CD4-positive, alpha-beta T cell treated with Interleukin-2 at 100 ng/mL for 4 hours (primary cell): ENCODE results near the gene PLA2G4F.

Experiments
- DNase-seq: peaks from one replicate; pipeline ENCODE4 v3.0.0-alpha.2; 2020; ENCODE audit warnings: low spot score

PLA2G4F gene

DNA sequence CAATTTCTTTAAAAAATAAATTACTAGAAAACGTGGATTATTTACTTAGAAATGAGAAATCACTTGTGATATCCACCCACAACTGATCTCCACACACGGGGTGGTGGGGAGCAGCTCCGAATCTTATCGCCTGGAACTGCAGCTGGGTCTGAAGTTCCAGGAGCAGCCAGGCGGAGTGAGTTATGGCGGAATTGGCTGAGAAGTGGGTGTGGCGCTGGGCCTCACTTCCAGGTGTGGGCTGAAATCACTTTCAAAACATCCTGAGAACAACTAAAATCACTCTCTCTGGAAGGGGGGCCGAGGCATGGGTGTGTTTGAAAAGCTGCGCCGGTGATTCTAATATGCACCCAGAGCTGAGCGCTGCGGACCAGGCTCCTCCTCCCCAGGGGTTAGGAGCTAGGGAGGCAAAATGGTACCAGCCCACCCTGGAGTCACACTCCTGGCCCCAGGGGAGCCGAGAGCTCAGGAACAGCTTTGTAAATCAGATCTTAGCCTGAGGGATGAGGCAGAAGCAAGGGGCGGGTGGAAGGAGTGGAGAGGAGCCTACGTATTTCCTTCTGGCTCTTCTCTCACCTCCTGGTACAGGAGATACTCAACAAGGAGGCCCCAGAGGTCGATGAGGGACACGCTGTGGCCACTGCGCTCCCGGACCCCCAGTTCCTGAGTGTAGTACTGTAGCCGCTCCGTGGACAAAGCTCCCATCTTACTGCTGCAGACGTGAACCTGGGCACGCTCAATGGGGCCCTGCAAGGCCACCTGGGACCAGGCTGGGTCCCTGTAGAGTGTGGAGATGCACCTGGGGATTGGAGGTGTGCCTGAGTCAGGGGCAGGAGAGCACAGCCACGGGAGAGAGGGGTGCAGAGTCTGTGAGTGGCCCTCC lies 9.6 kb downstream of the PLA2G4F start:
- no peak for DNase-seq

- DNase-seq = no peak
Observed at GRCh38 chr15:42145546-42146455, 10.6 kb downstream of the PLA2G4F start.

GRCh38 chr15:42144841-42145375 lies 11.5 kb downstream of the PLA2G4F start:
- no peak for DNase-seq

- DNase-seq = no peak
Observed at GRCh38 chr15:42143866-42144625, 12.4 kb downstream of the PLA2G4F start.

DNA sequence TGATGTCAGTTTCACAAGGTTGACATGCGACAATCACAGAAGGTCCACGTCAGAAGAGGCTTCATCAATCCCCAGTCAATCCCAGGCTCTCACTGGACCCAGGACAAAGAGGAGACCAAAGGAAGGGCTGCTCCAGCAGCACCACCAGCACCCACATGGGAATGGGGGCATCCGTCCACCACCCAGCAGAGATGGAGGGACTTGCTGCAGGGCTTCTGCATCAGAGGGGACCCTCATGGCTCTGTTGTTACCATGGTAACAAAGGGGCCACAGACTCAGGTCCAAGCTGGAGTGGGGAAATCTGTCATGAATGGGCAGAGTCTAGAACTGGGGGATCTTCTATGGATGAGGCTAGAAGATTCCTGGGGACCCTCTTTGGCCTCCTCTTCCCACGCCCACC lies 13.1 kb downstream of the PLA2G4F start:
- no peak for DNase-seq

DNA sequence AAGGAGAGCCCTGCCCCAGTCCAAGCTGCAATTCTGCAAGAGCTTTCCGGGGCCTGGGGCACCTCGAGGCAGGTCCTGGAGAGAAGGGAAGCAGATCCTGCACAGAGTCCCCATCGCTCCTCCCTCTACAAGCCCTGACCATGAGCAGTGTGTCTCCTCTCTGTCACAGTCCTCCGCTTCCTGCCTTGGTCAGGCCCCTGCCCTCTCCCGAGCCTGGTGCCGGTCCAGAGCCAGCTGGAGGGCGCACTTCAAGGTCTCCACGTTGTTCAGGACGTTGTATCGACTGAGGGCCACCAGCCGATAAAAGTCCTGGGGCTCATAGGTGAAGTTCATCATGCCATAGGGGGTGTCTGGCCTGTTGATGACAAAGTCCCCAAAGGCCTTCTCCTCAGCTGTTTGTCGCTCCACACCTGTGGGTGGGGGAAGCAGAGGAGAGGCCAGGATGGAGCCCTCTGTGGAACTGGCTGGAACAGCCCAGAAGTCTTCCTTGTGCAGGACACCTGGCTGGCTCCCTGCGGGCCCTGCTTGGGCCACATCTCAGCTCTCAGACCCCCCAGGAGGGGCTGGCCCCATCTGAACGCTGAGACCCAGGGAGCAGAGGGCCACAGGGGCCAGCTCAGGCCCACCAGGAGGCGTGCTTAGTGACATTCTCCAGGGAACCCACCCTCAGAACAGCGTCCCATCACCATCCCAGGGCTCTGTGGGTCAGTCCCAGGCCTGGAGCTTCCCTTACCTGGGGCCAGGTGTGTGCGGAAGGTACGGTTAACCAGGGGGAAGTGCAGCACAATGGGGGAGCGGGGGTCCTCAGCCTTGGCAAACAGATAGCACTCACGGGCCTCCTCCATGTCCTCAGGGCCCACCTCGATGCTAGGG lies 14.4 kb downstream of the PLA2G4F start:
- DNase-seq = no peak

DNA sequence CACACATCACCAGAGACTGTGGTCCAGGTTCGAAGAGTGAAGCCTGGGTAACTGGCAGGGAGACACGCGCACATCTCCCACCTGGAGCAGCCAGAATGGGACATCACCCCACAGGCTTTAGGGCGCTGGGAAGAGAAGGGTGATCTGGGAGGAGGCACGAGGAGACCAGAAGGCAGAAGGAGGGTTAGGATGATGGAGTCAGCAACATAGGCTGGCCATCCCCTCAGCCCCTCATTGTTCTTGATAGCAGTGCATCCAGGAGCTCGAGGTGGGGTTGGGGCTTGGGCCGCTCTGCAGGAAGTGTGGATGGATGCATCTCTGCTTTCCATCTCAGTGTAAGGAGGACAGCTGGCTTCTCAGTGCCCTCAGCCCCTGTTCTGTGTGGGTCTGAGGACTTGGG lies 15.2 kb downstream of the PLA2G4F start:
- no peak for DNase-seq

DNA sequence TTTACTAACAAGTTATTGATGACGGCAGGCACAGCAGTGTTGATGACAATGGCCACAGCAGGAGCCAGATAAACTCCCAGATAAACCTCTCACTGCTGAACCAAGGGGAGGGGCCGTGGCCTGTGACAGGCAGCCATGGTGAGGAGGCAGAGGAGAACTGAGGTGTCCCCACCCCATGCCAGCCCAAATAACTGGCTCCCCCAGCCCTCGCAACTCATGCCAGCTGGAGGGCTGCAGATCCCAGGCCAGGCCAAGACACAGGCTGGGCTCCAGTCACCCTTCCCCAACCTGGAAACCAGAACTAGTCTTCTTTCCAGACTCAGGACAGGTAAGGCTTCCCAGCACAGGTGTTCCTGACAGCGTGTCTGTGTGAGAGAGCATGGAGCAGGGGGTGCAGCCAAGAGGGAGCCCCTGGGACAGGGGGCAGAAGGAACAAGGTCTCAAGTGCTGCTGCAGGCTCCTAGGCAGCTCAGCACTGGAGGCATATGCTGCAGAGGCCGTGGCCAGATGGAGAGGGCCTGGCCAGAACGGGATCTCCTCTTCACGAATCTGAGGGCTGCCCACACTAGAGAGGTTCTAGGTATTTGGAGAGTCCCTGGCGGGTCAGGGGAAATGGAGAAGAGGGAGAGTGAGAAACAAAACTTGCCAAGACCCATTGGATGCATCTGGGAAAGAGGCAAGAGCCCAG lies 15.9 kb downstream of the PLA2G4F start:
- DNase-seq = no peak

DNA sequence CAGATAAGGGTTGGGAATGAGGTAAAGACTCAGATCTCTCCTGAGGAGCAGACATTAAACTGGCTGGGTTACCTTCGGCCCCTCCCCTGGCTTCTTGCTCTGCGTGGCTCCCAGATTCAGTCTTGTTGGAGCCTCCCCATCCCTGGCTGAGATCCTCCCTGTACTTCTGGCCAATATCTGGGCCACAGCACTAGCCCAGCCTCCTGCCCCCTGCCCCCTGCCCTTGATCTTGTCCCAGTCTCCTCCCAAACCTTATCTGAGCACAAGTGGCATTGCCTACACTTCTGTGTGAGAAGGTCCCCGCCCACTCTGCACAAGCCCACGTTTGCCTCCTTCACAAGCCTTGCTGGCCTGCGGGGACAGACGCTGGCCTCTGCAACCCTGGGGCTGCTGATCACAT lies 16.8 kb downstream of the PLA2G4F start:
- no peak for DNase-seq

DNA sequence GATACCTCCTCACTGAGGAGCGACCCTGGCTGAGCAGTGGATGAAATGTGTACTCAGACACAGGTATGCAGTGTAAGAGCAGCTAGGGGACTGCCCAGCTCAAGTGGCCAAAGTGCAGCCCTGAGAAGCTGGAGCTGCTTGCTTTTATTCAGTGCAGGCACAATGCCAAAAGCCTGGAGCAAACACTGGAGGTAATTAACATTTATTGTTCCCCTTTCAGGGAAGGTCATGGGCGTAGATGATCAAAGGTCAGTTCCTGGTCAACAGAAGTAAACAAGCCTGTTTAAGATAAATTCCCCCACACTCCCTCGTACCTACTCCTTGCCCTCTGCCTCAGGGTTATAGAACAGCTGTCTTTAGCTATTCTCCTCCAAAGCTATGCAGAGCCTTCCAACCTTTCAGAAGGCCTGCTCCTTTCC lies 17.5 kb downstream of the PLA2G4F start:
- no peak for DNase-seq

DNA sequence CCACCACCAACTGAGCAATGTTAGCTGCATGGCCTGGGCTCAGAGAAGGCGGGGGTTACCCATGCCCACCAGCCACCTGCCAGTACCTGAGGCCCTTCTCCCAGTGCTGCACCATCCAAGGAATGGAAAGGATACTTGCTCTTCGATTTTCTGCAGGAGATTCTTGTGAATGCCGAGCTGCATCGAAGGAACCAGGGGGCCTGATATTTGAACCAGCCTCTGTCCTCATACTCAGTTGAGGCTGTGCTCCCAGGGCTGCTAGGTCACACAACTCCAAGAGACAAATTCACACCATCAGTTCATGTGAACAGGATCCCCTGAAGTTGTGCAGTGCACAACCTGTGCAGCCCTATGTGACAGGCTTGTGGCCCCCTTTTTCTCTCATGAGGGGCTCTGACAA lies 18.0 kb downstream of the PLA2G4F start:
- no peak for DNase-seq

DNA sequence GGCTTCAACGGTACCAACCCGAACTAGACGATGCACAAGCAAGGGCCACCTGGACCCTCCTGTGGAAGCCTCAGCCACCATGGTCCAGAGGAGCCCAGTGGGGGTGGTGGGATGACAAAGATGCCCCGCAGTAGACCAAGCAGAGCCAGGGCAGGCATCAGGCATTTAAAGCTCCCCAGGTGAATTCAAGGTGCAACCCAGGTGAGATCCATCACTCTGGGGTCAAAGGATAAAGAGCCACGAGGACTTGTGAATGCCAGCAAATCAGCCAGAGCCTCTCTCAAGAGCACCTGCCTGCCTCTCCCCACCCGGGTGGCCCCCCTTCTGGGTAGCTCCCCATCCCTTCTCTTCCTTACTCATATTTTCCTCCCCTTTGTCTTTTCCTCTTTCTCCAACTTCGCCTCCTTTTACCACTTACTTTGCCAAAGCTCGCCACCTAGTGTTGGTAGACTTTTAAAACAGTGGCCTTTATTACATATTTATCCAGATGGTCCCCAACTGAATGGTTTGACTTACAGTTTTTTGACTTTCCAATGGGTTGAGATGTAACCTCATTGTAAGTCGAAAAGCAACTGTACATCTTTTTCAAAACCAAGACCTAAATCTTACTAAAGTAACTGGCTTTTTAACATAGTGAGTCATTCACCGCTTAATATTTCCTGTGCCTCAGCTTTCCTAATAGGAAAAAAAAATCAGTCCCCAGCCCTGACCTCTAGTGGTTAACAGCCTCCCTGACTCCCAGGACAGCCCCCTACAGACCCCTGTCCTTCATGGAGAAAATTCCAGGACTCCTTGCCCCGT lies 18.8 kb downstream of the PLA2G4F start:
- peak; percentile 36 for DNase-seq

GRCh38 chr15:42136513-42136912 lies 19.9 kb downstream of the PLA2G4F start:
- DNase-seq = no peak

DNA sequence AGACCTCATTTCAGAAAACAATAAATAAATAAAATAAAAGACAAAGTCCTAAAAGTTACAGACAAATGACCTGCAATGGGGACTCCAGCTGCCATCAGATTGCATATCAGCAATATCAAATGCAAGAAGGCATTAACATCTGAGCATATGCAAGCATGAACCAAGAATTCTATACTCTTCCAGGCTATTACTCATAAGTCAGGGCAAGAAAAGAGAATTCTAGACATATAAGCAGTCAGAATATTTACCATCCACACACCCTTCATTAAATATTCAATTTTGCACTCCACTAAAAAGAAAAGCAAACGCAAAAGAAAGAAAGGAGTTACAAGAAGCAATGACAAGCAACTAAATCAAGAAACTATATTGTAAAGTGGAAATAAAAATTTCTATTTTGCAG lies 21.1 kb downstream of the PLA2G4F start:
- DNase-seq = no peak

GRCh38 chr15:42134617-42135245 lies 21.7 kb downstream of the PLA2G4F start:
- no peak for DNase-seq

DNA sequence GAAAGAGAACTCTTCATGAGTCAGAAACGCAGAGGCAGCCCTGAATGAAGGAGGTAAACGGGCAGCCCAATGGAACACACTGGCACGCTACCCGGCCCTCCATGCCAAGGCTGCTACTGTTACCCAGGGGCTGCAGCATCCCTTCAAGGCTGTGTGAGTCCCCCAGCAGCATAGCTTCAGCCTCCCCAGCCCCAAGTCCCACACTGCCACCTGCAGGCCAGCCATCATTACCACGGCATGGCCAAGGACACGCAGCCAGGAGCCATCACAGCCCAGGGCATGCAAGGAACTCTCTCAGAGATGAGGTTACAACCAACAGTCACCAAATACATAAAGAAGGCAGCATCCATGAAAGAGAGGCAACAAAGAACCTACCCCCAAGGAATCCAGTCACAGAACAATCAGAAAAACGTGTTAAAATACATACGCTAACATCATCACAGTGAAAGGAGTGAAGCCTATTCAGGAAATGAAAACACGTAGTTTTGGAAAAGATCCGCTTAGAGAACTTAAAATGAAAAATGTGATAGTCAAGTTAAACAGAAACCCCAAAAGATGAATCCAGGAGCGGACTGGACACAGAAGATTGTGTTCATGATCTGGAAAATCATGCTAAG lies 22.4 kb downstream of the PLA2G4F start:
- peak; percentile 27 for DNase-seq

GRCh38 chr15:42133356-42133755 lies 23.1 kb downstream of the PLA2G4F start:
- DNase-seq = no peak
